H1 (cell line): Measurements from ENCODE around the gene SDSL. TPM values are rescaled to one million over a fixed set of nuclear protein-coding genes. Genes with fewer than 3 reads are reported as not detected.

ENCODE experiments used
- CTCF ChIA-PET: fragments of 300-600 bp; sonication (Branson Sonifier 250); formaldehyde crosslinking; loops from one replicate; lab custom pipeline; 2021; ENCODE audit not compliant: partially characterized antibody; lab: Charles Lee
- POLR2A ChIA-PET: fragments of 300-600 bp; sonication (Branson Sonifier 250); formaldehyde crosslinking; loops from one replicate; lab custom pipeline; 2021; ENCODE audit warnings: inconsistent platforms; ENCODE audit not compliant: partially characterized antibody; lab: Charles Lee
- DNase-seq, 2 experiments: peaks; one replicate each; pipeline versions ENCODE4 v3.0.0 to v3.0.0-alpha.2; 2010 to 2022; ENCODE audit warnings: low spot score in 2 of 2, low read depth in 1 of 2, mixed read lengths in 1 of 2
- FAIRE-seq: peaks from 2 replicates; lab custom pipeline; 2011; peaks lifted over from hg19 to GRCh38; lab: Jason Lieb, UNC
- H2AFZ ChIP-seq: 2 replicates; pipeline ENCODE4 v1.8.1; 2012; ENCODE audit warnings: low read length, inconsistent platforms
- H2AK5ac ChIP-seq: 2 replicates; pipeline ENCODE4 v1.6.1; 2013; ENCODE audit warnings: low read depth, low read length
- H2BK120ac ChIP-seq: replicated peaks from 2 replicates; pipeline ENCODE3; 2013; ENCODE audit warnings: low read depth, low read length, inconsistent platforms
- H2BK12ac ChIP-seq: 2 replicates; pipeline ENCODE4 v1.6.1; 2013; ENCODE audit warnings: low read depth, low read length
- H2BK15ac ChIP-seq: 2 replicates; pipeline ENCODE4 v1.6.1; 2013; ENCODE audit warnings: low read length
- H2BK20ac ChIP-seq: 2 replicates; pipeline ENCODE4 v1.6.1; 2013; ENCODE audit warnings: low read length
- H2BK5ac ChIP-seq: 2 replicates; pipeline ENCODE4 v1.6.1; 2013; ENCODE audit warnings: low read depth, low read length
- H3K14ac ChIP-seq: 2 replicates; pipeline ENCODE4 v1.6.1; 2013; ENCODE audit warnings: inconsistent platforms; ENCODE audit not compliant: insufficient read length
- H3K18ac ChIP-seq: 2 replicates; pipeline ENCODE4 v1.6.1; 2013; ENCODE audit warnings: low read length; ENCODE audit errors: extremely low read depth
- H3K23ac ChIP-seq: 2 replicates; pipeline ENCODE4 v1.6.1; 2013; ENCODE audit warnings: inconsistent platforms; ENCODE audit not compliant: insufficient read length
- H3K23me2 ChIP-seq: 2 replicates; pipeline ENCODE4 v1.6.1; 2013; ENCODE audit warnings: low read depth, low read length
- H3K27ac ChIP-seq: 2 replicates; pipeline ENCODE4 v1.6.1; 2011; ENCODE audit warnings: low read depth, low read length, inconsistent platforms
- H3K27me3 ChIP-seq, 4 experiments: replicated peaks in 1 of 4; 1 replicate in 1 of 4; 2 replicates in 3 of 4; pipeline versions ENCODE4 v1.6.1 to v1.8.1; 2011 to 2013; ENCODE audit warnings: low read length in 3 of 4, mild to moderate bottlenecking in 3 of 4, inconsistent platforms in 2 of 4, mixed read lengths in 2 of 4, moderate library complexity in 1 of 4; ENCODE audit not compliant: control insufficient read depth in 3 of 4, insufficient read depth in 3 of 4; ENCODE audit errors: extremely low read depth in 1 of 4
- H3K36me3 ChIP-seq, 4 experiments: 2 replicates each; pipeline versions ENCODE4 v1.6.1 to v1.8.1; 2011 to 2013; ENCODE audit warnings: mild to moderate bottlenecking in 4 of 4, low read length in 3 of 4, moderate library complexity in 2 of 4, control low read depth in 1 of 4, inconsistent platforms in 1 of 4; ENCODE audit not compliant: insufficient read depth in 4 of 4, control insufficient read depth in 2 of 4
- H3K4ac ChIP-seq: replicated peaks from 2 replicates; pipeline ENCODE3; 2013; ENCODE audit warnings: low read length, low read depth, mixed read lengths, inconsistent platforms; ENCODE audit not compliant: insufficient read length
- H3K4me1 ChIP-seq, 4 experiments: replicated peaks in 1 of 4; 1 replicate in 1 of 4; 2 replicates in 3 of 4; pipeline versions ENCODE4 v1.6.1 to v1.8.1; 2011 to 2013; ENCODE audit warnings: low read length in 3 of 4, inconsistent platforms in 2 of 4, mixed read lengths in 1 of 4; ENCODE audit not compliant: insufficient read depth in 4 of 4, control insufficient read depth in 3 of 4
- H3K4me2 ChIP-seq, 2 experiments: 2 replicates each; pipeline versions ENCODE4 v1.6.1 to v1.8.1; 2011 to 2013; ENCODE audit warnings: low read depth in 2 of 2, low read length in 2 of 2, control low read depth in 1 of 2, inconsistent platforms in 1 of 2, mild to moderate bottlenecking in 1 of 2; ENCODE audit not compliant: insufficient read depth in 1 of 2
- H3K4me3 ChIP-seq, 4 experiments: fragments of 200-600, 300-600 bp in 1 of 4; sonication (generic), shearing (Covaris generic), sonication (Bioruptor Twin) in 1 of 4; 2 replicates each; pipeline versions ENCODE4 v1.5.1 to v1.8.1; 2011 to 2016; ENCODE audit warnings: low read length in 4 of 4, low read depth in 3 of 4, control low read depth in 2 of 4, inconsistent platforms in 2 of 4, mild to moderate bottlenecking in 2 of 4, mixed read lengths in 1 of 4, moderate library complexity in 1 of 4; ENCODE audit not compliant: insufficient read depth in 2 of 4; ENCODE audit errors: extremely low read depth in 1 of 4
- H3K56ac ChIP-seq: replicated peaks from 2 replicates; pipeline ENCODE3; 2013; ENCODE audit warnings: low read depth, mild to moderate bottlenecking, mixed read lengths, low read length, inconsistent platforms; ENCODE audit not compliant: insufficient read length
- H3K79me1 ChIP-seq: 2 replicates; pipeline ENCODE4 v1.6.1; 2013; ENCODE audit warnings: low read depth, low read length, control low read depth
- H3K79me2 ChIP-seq, 2 experiments: 2 replicates each; pipeline versions ENCODE4 v1.6.1 to v1.8.1; 2012 to 2013; ENCODE audit warnings: low read length in 2 of 2, mild to moderate bottlenecking in 2 of 2, inconsistent platforms in 1 of 2; ENCODE audit not compliant: insufficient read depth in 2 of 2, control insufficient read depth in 1 of 2
- H3K9ac ChIP-seq, 4 experiments: replicated peaks in 1 of 4; 1 replicate in 1 of 4; 2 replicates in 3 of 4; pipeline versions ENCODE4 v1.6.1 to v1.8.1; 2011 to 2013; ENCODE audit warnings: low read depth in 3 of 4, low read length in 3 of 4, control low read depth in 2 of 4, mild to moderate bottlenecking in 2 of 4, moderate library complexity in 2 of 4, inconsistent platforms in 1 of 4; ENCODE audit errors: extremely low read depth in 1 of 4
- H3K9me3 ChIP-seq, 2 experiments: 2 replicates each; pipeline versions ENCODE4 v1.6.1 to v1.8.1; 2012 to 2013; ENCODE audit warnings: mild to moderate bottlenecking in 2 of 2, moderate library complexity in 2 of 2, control low read depth in 1 of 2, inconsistent platforms in 1 of 2, low read depth in 1 of 2, low read length in 1 of 2, mixed read lengths in 1 of 2; ENCODE audit not compliant: insufficient read depth in 2 of 2
- H4K20me1 ChIP-seq, 2 experiments: replicated peaks in 1 of 2; 2 replicates each; pipeline versions ENCODE3 to v1.8.1; 2011 to 2013; ENCODE audit warnings: inconsistent platforms in 2 of 2, low read length in 2 of 2, mild to moderate bottlenecking in 1 of 2; ENCODE audit not compliant: insufficient read depth in 2 of 2, control insufficient read depth in 1 of 2
- H4K5ac ChIP-seq: 2 replicates; pipeline ENCODE4 v1.6.1; 2013; ENCODE audit warnings: low read length, low read depth, mixed read lengths, inconsistent platforms; ENCODE audit not compliant: insufficient read length
- H4K8ac ChIP-seq: 2 replicates; pipeline ENCODE4 v1.8.0; 2013; ENCODE audit warnings: mild to moderate bottlenecking, moderate library complexity, low read length, inconsistent platforms; ENCODE audit not compliant: insufficient read depth; ENCODE audit errors: extremely low read depth
- H4K91ac ChIP-seq: replicated peaks from 2 replicates; pipeline ENCODE3; 2013; ENCODE audit warnings: low read length, mixed read lengths, inconsistent platforms; ENCODE audit not compliant: insufficient read length
- E2F6 ChIP-seq: IDR thresholded peaks from 2 replicates; pipeline ENCODE4 v1.6.1; 2012; ENCODE audit warnings: inconsistent platforms
- PHF8 ChIP-seq: fragments of 200-600 bp; sonication (generic); conservative IDR thresholded peaks from 2 replicates; pipeline ENCODE4 v1.7.1; 2012; ENCODE audit warnings: low read depth, mild to moderate bottlenecking, inconsistent platforms, low read length, moderate library complexity
- POLR2AphosphoS5 ChIP-seq: IDR thresholded peaks from 2 replicates; pipeline ENCODE4 v1.6.1; 2011; ENCODE audit warnings: low read depth, low read length
- RNF2 ChIP-seq: fragments of 200-900, 300-1000 bp; sonication (generic); IDR thresholded peaks from 2 replicates; pipeline ENCODE4 v1.7.1; 2016; ENCODE audit warnings: borderline replicate concordance, low read depth, mild to moderate bottlenecking, antibody characterized with exemption, low read length; ENCODE audit not compliant: poor library complexity, severe bottlenecking; ENCODE audit errors: missing control alignments
- SP1 ChIP-seq: IDR thresholded peaks from 2 replicates; pipeline ENCODE4 v1.6.1; 2011; ENCODE audit warnings: low read depth, low read length
- TBP ChIP-seq: IDR thresholded peaks from 2 replicates; pipeline ENCODE4 v1.6.1; 2011; ENCODE audit warnings: low read depth, low read length, improper control_type of control experiment
- ZNF274 ChIP-seq: IDR thresholded peaks from 2 replicates; pipeline ENCODE4 v1.7.0; 2012; ENCODE audit warnings: low read length, borderline replicate concordance; ENCODE audit errors: extremely low read depth
- WGBS, 2 experiments: shearing (Covaris generic) in 1 of 2; methylation state at CpG; one replicate each; pipeline versions ENCODE4 v1.1.6 to v1.1.7; 2013 to 2015; ENCODE audit warnings: low lambda C conversion rate in 2 of 2, mixed read lengths in 2 of 2, inconsistent platforms in 1 of 2, low coverage in 1 of 2, missing lambda C conversion rate in 1 of 2; ENCODE audit not compliant: insufficient replicate concordance in 2 of 2, insufficient coverage in 1 of 2, insufficient read length in 1 of 2; ENCODE audit errors: extremely low coverage in 1 of 2, missing lambda C conversion rate in 1 of 2; 5-methylcytosine and 5-hydroxymethylcytosine counted together
- polyA plus RNA-seq, 7 experiments: library from polyadenylated mRNA; depleted of rRNA in 3 of 7; stranded (reverse) in 5 of 7; unstranded in 2 of 7; fragments of >200 nt in 5 of 7; fragments of 200-250 nt in 2 of 7; gene quantifications; 1 replicate in 5 of 7; 2 replicates in 1 of 7; 4 replicates in 1 of 7; pipeline versions ENCODE4 v1.2.1 to v1.2.3, GENCODE V29; 2011 to 2013; ENCODE audit warnings: missing spikeins in 2 of 7, mixed read lengths in 2 of 7
- total RNA-seq: library from RNA; stranded (reverse); fragmentation: NEBNext Ultra II Directional; extraction: Animal tissue kit (Norgen Biotek cat#: 25700); gene quantifications from 2 replicates; pipeline ENCODE4 v1.2.1, GENCODE V29; 2021
- TF ChIP-seq, protein P1 (sequence below): IDR thresholded peaks from 2 replicates; pipeline ENCODE4 v1.6.1; 2011; ENCODE audit warnings: low read depth, mild to moderate bottlenecking, low read length; ENCODE audit not compliant: insufficient read depth
- TF ChIP-seq, protein P2 (sequence below): IDR thresholded peaks from 2 replicates; pipeline ENCODE4 v1.6.1; 2011; ENCODE audit warnings: low read length, improper control_type of control experiment

SDSL gene
- total and polyA plus RNA-seq, 2 of the 8 experiments (the other 6 are each of a cell fraction or from before 2014, with no cell fraction given): 0.69 to 1.3 TPM

GRCh38 chr12:113392988-113393579 lies 29.1 kb upstream of the SDSL start:
- H3K79me1 ChIP-seq: no peaks in the 10 kb centered on the region
- peaks cover 0 to 3% of the 10 kb centered on the region in 2 experiments for H4K20me1 ChIP-seq
- peaks cover 12% of the 10 kb centered on the region; the same call in 1 of the 2 replicates for H3K23me2 ChIP-seq
- no peak overlapping the region for H4K8ac ChIP-seq
- H3K9me3 ChIP-seq: no peaks in the 10 kb centered on the region
- WGBS, 2 experiments: 48% methylated on average over 17 of the region's 17 CpGs; no CpG with 5 or more reads in 1 of the 2 experiments
- H4K5ac ChIP-seq: no peak overlapping the region
- no peak overlapping the region for H2AK5ac ChIP-seq
- H2BK15ac ChIP-seq: no peak overlapping the region
- FAIRE-seq (peak; percentile 90), DNase-seq (peak; percentile 41 to 96)
- H2BK120ac ChIP-seq: no peak overlapping the region
- ChIA-PET CTCF (interaction anchor here (0.8 to 1.1 kb wide), 4 partner anchors 9 to 148 kb away, joined by 3 read pairs; no protein-coding TSS in a partner anchor), POLR2A (interaction anchor here (1.1 to 1.2 kb wide), 2 partner anchors 15 to 64 kb away, joined by 3 to 4 read pairs; no protein-coding TSS in a partner anchor)
- H3K9ac ChIP-seq: no peak overlapping the region
- no peak overlapping the region for H3K23ac ChIP-seq
- H3K14ac ChIP-seq: no peak overlapping the region
- peaks cover 0 to 2% (median under 1%) of the 10 kb centered on the region in 4 experiments; a peak in 4 of 8 replicates for H3K36me3 ChIP-seq
- H3K27ac ChIP-seq: no peak overlapping the region
- 0 out of 7 replicates have a peak, but pooled peaks cover 0 to 3% (median 0%) of the 10 kb centered on the region in 4 experiments for H3K4me1 ChIP-seq
- no peak overlapping the region for H2AFZ ChIP-seq
- no peak overlapping the region for H3K4me2 ChIP-seq
- H3K4me3 ChIP-seq: no peak overlapping the region
- H3K27me3 ChIP-seq: no peaks in the 10 kb centered on the region
- no peak overlapping the region for H3K56ac ChIP-seq
- no peak overlapping the region for H3K4ac ChIP-seq
- no peak overlapping the region for H2BK12ac ChIP-seq
- H4K91ac ChIP-seq: no peak overlapping the region
- H2BK5ac ChIP-seq: no peak overlapping the region
- H3K18ac ChIP-seq: no peak overlapping the region
- H2BK20ac ChIP-seq: no peak overlapping the region
- no peaks in the 10 kb centered on the region for H3K79me2 ChIP-seq
- TF ChIP-seq RNF2: no peak
- TF ChIP-seq ZNF274: no peak
- TF ChIP-seq, protein P1, sequence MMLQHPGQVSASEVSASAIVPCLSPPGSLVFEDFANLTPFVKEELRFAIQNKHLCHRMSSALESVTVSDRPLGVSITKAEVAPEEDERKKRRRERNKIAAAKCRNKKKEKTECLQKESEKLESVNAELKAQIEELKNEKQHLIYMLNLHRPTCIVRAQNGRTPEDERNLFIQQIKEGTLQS: 0 out of 2 replicates have a peak, but pooled peaks have one; percentile 14
- TF ChIP-seq, protein P2, sequence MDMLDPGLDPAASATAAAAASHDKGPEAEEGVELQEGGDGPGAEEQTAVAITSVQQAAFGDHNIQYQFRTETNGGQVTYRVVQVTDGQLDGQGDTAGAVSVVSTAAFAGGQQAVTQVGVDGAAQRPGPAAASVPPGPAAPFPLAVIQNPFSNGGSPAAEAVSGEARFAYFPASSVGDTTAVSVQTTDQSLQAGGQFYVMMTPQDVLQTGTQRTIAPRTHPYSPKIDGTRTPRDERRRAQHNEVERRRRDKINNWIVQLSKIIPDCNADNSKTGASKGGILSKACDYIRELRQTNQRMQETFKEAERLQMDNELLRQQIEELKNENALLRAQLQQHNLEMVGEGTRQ: peak; percentile 75
- no peak for TF ChIP-seq PHF8
- 0 out of 2 replicates have a peak, but pooled peaks have one; percentile 24 for TF ChIP-seq TBP
- TF ChIP-seq SP1: peak; percentile 82; the same call in 1 of the 2 replicates
- TF ChIP-seq E2F6: peak; percentile 65; the same call in 1 of the 2 replicates
- TF ChIP-seq POLR2AphosphoS5: peak; percentile 35; the same call in 1 of the 2 replicates
